GM12865 (cell line): ENCODE measurements around the gene HOXD13.

ENCODE experiments used
- DNase-seq: peaks from one replicate; pipeline ENCODE4 v3.0.0; 2010; ENCODE audit warnings: low read depth
- H3K4me3 ChIP-seq: 2 replicates; pipeline ENCODE4 v1.5.1; 2011; ENCODE audit warnings: mild to moderate bottlenecking, low read depth, low read length, control low read depth
- TF ChIP-seq, protein P1 (sequence below): IDR thresholded peaks from 2 replicates; pipeline ENCODE4 v1.5.1; 2011; ENCODE audit warnings: low read length, control low read depth, low read depth, inconsistent platforms; ENCODE audit not compliant: insufficient read depth; ENCODE audit errors: missing control alignments

Gene HOXD13

DNA sequence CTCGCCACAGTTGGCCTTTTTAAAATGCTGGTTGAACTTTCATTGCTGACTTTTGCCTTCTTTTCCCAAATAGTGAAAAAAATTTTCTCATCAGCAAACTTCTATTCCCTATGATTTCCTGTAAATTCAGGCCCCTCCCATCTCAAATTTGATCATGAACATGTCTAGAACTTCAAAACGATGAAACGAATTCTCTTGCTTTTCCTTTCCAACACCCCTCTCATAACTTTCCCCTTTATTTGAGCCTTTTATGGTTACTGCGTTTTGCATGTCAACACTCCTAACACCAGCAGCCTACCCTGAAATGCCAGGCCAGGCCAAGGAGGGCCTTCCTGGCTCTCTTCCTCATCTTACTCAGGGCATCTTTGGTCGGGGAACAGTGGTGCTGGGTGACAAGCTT, 1.7 kb upstream of the HOXD13 start:
- TF ChIP-seq, protein P1, sequence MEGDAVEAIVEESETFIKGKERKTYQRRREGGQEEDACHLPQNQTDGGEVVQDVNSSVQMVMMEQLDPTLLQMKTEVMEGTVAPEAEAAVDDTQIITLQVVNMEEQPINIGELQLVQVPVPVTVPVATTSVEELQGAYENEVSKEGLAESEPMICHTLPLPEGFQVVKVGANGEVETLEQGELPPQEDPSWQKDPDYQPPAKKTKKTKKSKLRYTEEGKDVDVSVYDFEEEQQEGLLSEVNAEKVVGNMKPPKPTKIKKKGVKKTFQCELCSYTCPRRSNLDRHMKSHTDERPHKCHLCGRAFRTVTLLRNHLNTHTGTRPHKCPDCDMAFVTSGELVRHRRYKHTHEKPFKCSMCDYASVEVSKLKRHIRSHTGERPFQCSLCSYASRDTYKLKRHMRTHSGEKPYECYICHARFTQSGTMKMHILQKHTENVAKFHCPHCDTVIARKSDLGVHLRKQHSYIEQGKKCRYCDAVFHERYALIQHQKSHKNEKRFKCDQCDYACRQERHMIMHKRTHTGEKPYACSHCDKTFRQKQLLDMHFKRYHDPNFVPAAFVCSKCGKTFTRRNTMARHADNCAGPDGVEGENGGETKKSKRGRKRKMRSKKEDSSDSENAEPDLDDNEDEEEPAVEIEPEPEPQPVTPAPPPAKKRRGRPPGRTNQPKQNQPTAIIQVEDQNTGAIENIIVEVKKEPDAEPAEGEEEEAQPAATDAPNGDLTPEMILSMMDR: no peak
- no peak for DNase-seq
- H3K4me3 ChIP-seq: no peak overlapping the region

DNA sequence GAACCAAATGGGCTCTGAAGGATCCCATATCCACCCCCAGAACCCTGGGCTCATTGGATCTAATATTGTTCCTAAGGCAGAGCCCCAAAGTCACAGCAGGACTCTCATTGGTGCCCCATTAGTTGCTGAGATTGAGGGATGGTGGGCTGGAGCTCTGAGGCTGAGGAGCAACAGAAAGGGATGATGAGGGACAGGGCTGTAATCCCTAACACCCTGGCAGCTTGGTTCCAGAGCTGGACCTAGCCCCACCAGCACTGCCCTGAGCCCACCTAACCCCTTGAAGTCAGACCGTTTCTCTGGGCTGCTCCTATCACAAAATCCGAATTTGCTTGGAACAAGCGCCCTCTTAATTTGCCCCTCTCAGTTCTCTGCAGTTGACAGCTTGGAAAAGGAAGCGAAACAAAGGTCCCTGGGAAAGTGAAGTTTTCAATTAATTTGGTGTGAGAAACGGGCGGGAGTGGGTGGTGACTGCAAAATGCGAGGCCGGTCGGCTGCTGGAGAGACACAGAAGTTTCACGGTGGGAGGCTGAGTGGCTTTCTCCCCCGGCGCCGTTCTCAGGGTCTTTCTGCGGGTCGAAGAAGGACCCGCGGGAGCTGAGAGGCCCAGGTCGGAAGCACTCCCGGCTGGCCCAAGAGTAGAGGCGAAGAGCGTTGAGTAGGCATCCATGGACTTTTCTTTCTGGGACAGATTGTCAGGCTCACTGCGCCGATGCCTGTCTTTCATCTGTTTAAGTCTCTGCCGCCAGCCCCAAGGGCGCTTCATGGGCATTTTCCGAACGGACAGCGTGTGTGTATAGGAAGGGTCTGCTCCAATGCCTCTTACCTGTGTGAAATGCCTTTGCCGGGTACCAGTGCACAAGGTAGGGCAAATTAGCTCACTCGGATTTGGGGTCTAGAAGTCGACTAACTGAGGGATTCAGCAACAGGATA, 927 bp upstream of the HOXD13 start:
- no peak overlapping the region for H3K4me3 ChIP-seq
- TF ChIP-seq, protein P1: no peak
- DNase-seq: no peak

- TF ChIP-seq, protein P1: no peak
- no peak for DNase-seq
- H3K4me3 ChIP-seq: no peak overlapping the region
Measured at GRCh38 chr2:176093145-176093897, 800 bp downstream of the HOXD13 start.

DNA sequence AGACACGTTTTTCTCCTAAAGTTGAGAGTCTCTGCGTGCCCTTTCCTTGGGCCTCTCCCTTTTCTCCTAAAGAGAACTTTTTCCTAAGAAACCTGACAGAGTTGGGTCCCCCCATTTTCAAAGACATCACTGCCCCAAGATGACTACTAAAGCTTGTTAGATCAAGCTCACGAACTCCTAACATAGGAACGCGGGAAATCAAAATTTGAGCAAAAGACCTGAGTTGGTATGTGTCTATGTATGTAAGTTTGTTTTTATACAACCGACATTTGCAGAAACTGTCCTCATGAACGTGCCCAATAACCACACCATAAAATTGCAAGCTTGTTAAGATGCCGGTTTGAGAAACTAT, 1.4 kb downstream of the HOXD13 start:
- no peak overlapping the region for H3K4me3 ChIP-seq
- TF ChIP-seq, protein P1: no peak

DNA sequence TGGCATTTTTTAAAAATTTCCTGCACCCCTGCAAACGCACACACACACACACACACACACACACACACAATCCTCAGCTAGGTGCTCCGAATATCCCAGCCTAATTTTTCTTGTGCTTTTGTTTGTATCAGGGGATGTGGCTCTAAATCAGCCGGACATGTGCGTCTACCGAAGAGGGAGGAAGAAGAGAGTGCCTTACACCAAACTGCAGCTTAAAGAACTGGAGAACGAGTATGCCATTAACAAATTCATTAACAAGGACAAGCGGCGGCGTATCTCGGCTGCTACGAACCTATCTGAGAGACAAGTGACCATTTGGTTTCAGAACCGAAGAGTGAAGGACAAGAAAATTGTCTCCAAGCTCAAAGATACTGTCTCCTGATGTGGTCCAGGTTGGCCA, 1.8 kb downstream of the HOXD13 start:
- H3K4me3 ChIP-seq: no peak overlapping the region
- DNase-seq: no peak
- TF ChIP-seq, protein P1: no peak

More for the DNA sequence above, 1.4 kb downstream of the HOXD13 start:
- no peak for DNase-seq

DNA sequence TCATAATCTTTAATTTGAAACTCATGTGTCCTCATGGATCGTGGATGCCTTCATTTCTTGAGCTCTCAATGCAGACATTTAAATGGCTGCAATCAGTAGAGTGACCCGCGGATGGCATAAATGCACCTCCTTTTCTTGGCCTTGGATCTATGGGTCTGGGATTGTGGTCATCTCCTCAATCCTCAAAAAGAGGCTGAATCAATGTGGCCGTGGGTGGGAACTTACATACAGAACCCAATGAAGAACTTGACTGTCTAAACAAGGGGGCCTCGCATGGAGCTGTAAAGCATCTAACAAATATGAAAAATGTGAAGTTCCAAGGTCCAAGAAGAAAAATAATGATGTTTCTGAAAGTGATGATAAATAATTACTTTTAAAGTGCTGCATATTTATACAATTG, 2.9 kb downstream of the HOXD13 start:
- TF ChIP-seq, protein P1: no peak
- DNase-seq: no peak
- H3K4me3 ChIP-seq: no peak overlapping the region
